Measurements from ENCODE around the gene DESI1.
"Not testable (repeated sequence)": the region's sequence is repeated elsewhere in the genome, so short reads cannot be mapped to it uniquely, and the experiment has no call there.

The DESI1 gene

DNA sequence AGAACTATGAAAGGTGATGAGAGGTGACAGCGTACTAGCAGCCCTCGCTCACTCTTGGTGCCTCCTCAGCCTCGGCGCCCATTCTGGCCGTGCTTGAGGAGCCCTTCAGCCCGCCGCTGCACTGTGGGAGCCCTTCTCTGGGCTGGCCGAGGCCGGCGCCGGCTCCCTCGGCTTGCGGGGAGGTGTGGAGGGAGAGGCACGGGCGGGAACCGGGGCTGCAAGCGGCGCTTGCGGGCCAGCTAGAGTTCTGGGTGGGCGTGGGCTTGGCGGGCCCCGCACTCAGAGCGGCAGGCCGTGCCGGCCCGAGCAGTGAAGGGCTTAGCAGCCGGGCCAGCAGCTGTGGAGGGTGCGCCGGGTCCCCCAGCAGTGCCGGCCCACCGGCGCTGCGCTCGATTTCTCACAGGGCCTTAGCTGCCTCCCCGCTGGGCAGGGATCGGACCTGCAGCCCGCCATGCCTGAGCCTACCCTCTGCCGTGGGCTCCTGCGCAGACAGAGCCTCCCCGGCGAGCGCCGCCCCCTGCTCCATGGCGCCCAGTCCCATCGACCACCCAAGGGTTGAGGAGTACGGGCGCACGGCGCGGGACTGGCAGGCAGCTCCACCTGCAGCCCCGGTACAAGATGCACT is 27.4 kb downstream of the DESI1 start:
- H3K27me3 ChIP-seq (ENCODE audit: control insufficient read depth in 2 of 2, insufficient read depth in 2 of 2, low read length in 2 of 2); H3K9ac ChIP-seq (ENCODE audit: low read depth in 1 of 2, low read length in 2 of 2); H3K36me3 ChIP-seq (ENCODE audit: control insufficient read depth in 2 of 2, insufficient read depth in 2 of 2, low read length in 2 of 2); H3K4me3 ChIP-seq (ENCODE audit: low read length in 2 of 2); H3K9me3 ChIP-seq (ENCODE audit: control insufficient read depth in 2 of 2, low read length in 2 of 2); H3K27ac ChIP-seq (ENCODE audit: low read depth in 2 of 2, low read length in 2 of 2): not testable (repeated sequence)
- H3K4me1 ChIP-seq (ENCODE audit: control insufficient read depth in 2 of 2, insufficient read depth in 2 of 2, low read length in 2 of 2) = peaks cover 10% of the 10 kb centered on the region in 2 donors

DNA sequence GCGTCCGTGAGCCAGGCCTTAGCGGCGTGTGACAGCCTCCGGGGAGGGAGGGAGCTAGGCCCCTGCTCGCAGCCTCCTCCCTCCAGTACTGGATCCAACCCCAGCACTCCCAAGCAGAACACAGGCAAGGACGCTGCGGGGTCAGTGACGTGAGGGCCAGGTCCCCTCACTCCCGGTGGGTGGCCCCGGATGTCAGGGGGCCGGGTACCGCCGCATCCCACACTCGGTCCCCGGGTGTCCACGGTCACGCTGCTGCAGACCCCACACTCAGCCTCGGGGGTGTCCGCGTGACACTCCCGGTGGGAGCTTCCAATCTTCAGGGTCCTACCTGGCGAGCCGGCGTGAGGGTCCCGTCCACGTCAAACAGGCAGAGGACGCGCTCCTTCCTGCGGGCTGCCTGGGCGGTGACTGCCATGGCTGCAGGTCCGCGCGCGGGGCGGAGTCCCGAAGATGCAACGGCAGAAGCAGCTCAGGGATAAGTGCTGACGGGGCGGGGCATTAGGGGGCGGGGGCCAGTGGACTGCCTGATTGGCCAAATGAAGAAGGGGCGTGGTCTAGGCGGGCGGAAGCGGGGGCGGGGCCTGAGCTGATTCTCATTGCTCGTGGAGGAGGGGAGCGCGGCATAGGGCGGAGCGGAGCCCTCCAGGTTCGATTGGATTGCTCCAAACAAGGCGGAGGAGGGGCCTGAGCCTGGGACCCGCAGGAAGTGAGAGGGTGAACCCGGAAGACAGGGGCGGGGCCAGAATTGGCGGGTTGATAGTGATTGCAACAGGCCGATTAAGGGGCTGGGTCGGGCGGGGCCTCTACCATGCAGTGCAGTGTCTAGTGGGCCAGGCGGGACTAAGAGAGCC is 31.2 kb downstream of the DESI1 start, which contains the start of gene PMM1:
Gene PMM1 (minus strand): TSS at position 450 of the 851 bp plus-strand sequence. CDS start 35 bp downstream, at position 415.
- H3K27me3 ChIP-seq (ENCODE audit: control insufficient read depth in 2 of 2, insufficient read depth in 2 of 2, low read length in 2 of 2) = no peaks in the 10 kb centered on the region

DNA sequence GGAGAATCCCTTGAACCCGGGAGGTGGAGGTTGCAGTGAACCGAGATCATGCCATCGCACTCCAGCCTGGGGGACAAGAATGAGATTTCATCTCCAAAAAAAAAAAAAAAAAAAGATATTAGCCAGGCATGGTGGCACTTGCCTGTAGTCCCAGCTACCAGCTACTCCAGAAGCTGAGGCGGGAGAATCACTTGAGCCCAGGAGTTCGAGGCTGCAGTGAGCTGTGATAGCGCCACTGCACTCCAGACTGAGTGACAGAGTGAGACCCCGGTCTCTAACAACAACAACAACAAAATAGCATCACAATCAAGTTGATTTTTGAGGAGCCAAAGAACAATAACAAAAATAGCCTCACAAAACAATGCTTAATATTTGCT is 33.5 kb downstream of the DESI1 start:
- H3K27ac ChIP-seq (ENCODE audit: low read depth in 2 of 2, low read length in 2 of 2) = peak overlapping the region; percentile 73 to 80
- H3K4me3 ChIP-seq (ENCODE audit: low read length in 2 of 2) = peak overlapping the region; percentile 8 to 89

More for the DNA sequence above, 31.2 kb downstream of the DESI1 start, which contains the start of gene PMM1:
- H3K36me3 ChIP-seq (ENCODE audit: control insufficient read depth in 2 of 2, insufficient read depth in 2 of 2, low read length in 2 of 2) = peaks cover 4 to 8% of the 10 kb centered on the region in 2 donors
- H3K4me1 ChIP-seq (ENCODE audit: control insufficient read depth in 2 of 2, insufficient read depth in 2 of 2, low read length in 2 of 2) = peaks cover 6 to 11% of the 10 kb centered on the region in 2 donors
- H3K9ac ChIP-seq (ENCODE audit: low read depth in 1 of 2, low read length in 2 of 2) = peak within 1 kb of the TSS; percentile 94 to 97
- no peaks in the 10 kb centered on the region for H3K9me3 ChIP-seq (ENCODE audit: control insufficient read depth in 2 of 2, low read length in 2 of 2)
- peak within 1 kb of the TSS; percentile 82 to 89 for H3K4me3 ChIP-seq (ENCODE audit: low read length in 2 of 2)
- H3K27ac ChIP-seq (ENCODE audit: low read depth in 2 of 2, low read length in 2 of 2) = peak within 1 kb of the TSS; percentile 73 to 80

DNA sequence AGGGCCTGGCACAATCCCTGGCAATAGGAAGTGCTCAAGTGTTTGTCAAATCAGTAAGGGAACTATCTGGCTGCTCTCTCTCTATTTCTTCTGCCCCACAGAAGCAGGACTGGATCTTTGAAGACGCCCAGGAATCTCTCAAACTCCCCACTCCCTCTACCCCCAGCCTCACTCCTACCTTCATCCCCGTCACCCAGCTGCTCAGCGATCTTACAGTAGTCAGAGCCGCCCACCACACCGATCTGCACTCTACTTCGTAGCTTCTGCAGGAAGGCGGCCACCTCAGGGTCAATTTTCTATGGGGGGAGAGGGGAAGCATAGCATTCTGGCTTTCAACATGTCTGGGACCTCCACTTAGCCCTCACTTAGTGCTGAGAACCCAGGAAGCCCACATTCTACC is 34.9 kb downstream of the DESI1 start:
- H3K27ac ChIP-seq (ENCODE audit: low read depth in 2 of 2, low read length in 2 of 2) = no peak overlapping the region
- H3K4me3 ChIP-seq (ENCODE audit: low read length in 2 of 2) = no peak overlapping the region
- no peaks in the 10 kb centered on the region for H3K9me3 ChIP-seq (ENCODE audit: control insufficient read depth in 2 of 2, low read length in 2 of 2)
- H3K36me3 ChIP-seq (ENCODE audit: control insufficient read depth in 2 of 2, insufficient read depth in 2 of 2, low read length in 2 of 2) = peaks cover 21 to 33% of the 10 kb centered on the region in 2 donors
- no peak overlapping the region for H3K9ac ChIP-seq (ENCODE audit: low read depth in 1 of 2, low read length in 2 of 2)
- H3K4me1 ChIP-seq (ENCODE audit: control insufficient read depth in 2 of 2, insufficient read depth in 2 of 2, low read length in 2 of 2) = peaks cover 6 to 11% of the 10 kb centered on the region in 2 donors
- H3K27me3 ChIP-seq (ENCODE audit: control insufficient read depth in 2 of 2, insufficient read depth in 2 of 2, low read length in 2 of 2) = no peaks in the 10 kb centered on the region

More for the DNA sequence above, 33.5 kb downstream of the DESI1 start:
- no peaks in the 10 kb centered on the region for H3K9me3 ChIP-seq (ENCODE audit: control insufficient read depth in 2 of 2, low read length in 2 of 2)
- peaks cover 6 to 11% of the 10 kb centered on the region in 2 donors for H3K4me1 ChIP-seq (ENCODE audit: control insufficient read depth in 2 of 2, insufficient read depth in 2 of 2, low read length in 2 of 2)
- H3K27me3 ChIP-seq (ENCODE audit: control insufficient read depth in 2 of 2, insufficient read depth in 2 of 2, low read length in 2 of 2) = no peaks in the 10 kb centered on the region
- H3K36me3 ChIP-seq (ENCODE audit: control insufficient read depth in 2 of 2, insufficient read depth in 2 of 2, low read length in 2 of 2) = peaks cover 19 to 28% of the 10 kb centered on the region in 2 donors
- no peak overlapping the region for H3K9ac ChIP-seq (ENCODE audit: low read depth in 1 of 2, low read length in 2 of 2)

DNA sequence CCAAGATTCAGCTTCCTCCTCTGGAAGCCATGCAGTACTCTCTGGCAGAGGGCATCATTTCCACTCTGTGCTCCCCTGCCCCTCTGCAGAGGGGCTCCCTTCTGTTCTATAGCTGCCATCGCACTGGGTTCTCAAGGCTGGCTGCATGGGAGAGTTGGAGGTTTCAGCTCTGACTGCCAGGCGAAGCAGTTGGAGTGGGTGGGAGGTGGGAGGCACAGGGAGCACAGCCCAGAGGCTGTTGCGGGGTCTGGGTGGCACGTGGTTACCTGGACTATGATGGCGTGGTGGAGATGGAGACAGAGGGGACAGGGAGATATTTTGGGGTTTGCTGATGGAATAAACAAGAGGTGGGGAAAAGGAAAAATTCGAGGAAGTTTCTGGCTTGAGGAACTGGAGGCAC is 36.0 kb downstream of the DESI1 start:
- H3K4me1 ChIP-seq (ENCODE audit: control insufficient read depth in 2 of 2, insufficient read depth in 2 of 2, low read length in 2 of 2) = peaks cover 6 to 11% of the 10 kb centered on the region in 2 donors

DNA sequence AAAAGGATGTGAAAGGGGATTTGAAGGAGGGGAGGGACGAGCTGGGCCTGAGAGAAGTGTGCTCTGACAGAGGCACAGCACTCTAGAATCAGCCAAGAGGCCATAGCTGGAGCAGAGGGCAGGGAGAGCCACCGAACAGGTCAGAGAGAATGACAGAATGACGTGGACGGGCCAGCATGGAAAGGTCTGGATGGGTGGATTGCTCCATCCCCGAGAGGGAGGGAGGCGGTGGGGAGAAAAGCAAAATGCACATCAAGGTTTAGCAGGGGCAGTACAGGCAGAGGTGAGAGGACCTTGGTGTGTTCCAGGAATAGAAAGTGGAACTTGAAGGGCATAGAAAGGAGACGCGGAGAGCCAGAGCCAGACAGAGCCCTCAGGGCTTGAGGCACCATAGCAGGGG is 38.1 kb downstream of the DESI1 start:
- H3K27me3 ChIP-seq (ENCODE audit: control insufficient read depth in 2 of 2, insufficient read depth in 2 of 2, low read length in 2 of 2) = no peaks in the 10 kb centered on the region
- no peaks in the 10 kb centered on the region for H3K9me3 ChIP-seq (ENCODE audit: control insufficient read depth in 2 of 2, low read length in 2 of 2)
- H3K27ac ChIP-seq (ENCODE audit: low read depth in 2 of 2, low read length in 2 of 2) = no peak overlapping the region
- H3K4me3 ChIP-seq (ENCODE audit: low read length in 2 of 2) = no peak overlapping the region
- H3K36me3 ChIP-seq (ENCODE audit: control insufficient read depth in 2 of 2, insufficient read depth in 2 of 2, low read length in 2 of 2) = peaks cover 46 to 60% of the 10 kb centered on the region in 2 donors
- H3K4me1 ChIP-seq (ENCODE audit: control insufficient read depth in 2 of 2, insufficient read depth in 2 of 2, low read length in 2 of 2) = peaks cover 0 to 4% of the 10 kb centered on the region in 2 donors
- no peak overlapping the region for H3K9ac ChIP-seq (ENCODE audit: low read depth in 1 of 2, low read length in 2 of 2)

More for the DNA sequence above, 36.0 kb downstream of the DESI1 start:
- no peak overlapping the region for H3K27ac ChIP-seq (ENCODE audit: low read depth in 2 of 2, low read length in 2 of 2)
- H3K9ac ChIP-seq (ENCODE audit: low read depth in 1 of 2, low read length in 2 of 2) = no peak overlapping the region
- H3K27me3 ChIP-seq (ENCODE audit: control insufficient read depth in 2 of 2, insufficient read depth in 2 of 2, low read length in 2 of 2) = no peaks in the 10 kb centered on the region
- H3K9me3 ChIP-seq (ENCODE audit: control insufficient read depth in 2 of 2, low read length in 2 of 2) = no peaks in the 10 kb centered on the region
- H3K36me3 ChIP-seq (ENCODE audit: control insufficient read depth in 2 of 2, insufficient read depth in 2 of 2, low read length in 2 of 2) = peaks cover 28 to 38% of the 10 kb centered on the region in 2 donors
- H3K4me3 ChIP-seq (ENCODE audit: low read length in 2 of 2) = no peak overlapping the region

DNA sequence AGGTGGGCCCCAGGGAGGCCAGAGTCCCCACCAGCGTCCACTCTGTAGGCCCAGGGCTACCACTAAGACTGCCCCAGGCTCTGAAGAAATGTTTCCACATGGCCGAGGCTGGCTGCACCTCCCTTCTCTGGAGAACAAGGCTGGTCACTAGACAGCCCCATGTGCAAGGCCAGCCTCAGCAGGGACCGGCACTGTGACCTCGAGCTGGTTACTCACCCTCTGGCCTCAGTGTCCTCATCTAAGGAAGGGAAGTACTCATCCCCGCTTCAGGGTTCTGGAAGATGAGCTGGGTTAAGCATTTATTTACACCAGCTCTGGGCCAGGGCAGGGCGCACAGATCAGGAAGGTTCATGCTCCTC is 40.9 kb downstream of the DESI1 start:
- H3K9me3 ChIP-seq (ENCODE audit: control insufficient read depth in 2 of 2, low read length in 2 of 2) = no peaks in the 10 kb centered on the region
- no peak overlapping the region for H3K27ac ChIP-seq (ENCODE audit: low read depth in 2 of 2, low read length in 2 of 2)
- H3K4me3 ChIP-seq (ENCODE audit: low read length in 2 of 2) = no peak overlapping the region
- peaks cover 0 to under 1% of the 10 kb centered on the region in 2 donors for H3K4me1 ChIP-seq (ENCODE audit: control insufficient read depth in 2 of 2, insufficient read depth in 2 of 2, low read length in 2 of 2)
- no peak overlapping the region for H3K9ac ChIP-seq (ENCODE audit: low read depth in 1 of 2, low read length in 2 of 2)
- H3K27me3 ChIP-seq (ENCODE audit: control insufficient read depth in 2 of 2, insufficient read depth in 2 of 2, low read length in 2 of 2) = no peaks in the 10 kb centered on the region
- H3K36me3 ChIP-seq (ENCODE audit: control insufficient read depth in 2 of 2, insufficient read depth in 2 of 2, low read length in 2 of 2) = peaks cover 58 to 78% of the 10 kb centered on the region in 2 donors

DNA sequence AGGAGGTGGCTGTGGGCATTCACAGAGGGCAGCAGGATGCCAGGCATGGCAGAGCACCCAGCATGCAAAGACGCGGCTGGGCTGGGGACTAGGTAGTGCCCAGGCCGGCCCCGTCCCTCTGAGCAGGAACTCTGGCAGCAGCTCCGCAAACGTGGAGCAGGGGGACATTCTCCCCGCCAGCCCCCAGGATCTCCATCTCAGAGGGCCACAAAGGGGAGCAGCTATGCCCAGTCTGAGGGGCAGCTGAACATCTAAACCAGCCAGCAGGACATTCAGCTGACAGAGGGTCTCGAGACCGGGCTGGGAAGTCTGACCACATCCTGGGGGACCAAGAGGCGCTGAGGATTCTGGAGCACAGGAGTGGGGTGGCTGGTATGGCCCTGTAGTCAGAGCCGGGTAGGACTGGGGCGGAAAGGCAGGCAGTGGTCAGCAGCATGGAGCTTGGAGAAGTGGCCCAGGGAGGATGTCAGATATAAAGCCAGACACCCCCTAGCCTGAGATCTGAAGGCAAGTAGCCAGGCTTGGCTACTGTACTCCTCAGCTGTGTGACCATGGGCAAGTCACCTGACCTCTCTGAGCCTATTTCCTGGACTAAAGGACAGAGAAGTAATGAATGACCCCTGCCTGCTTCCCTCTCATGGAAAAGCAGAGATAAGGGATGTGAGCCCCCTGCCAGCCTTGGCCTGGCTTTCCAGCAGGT is 41.4 kb downstream of the DESI1 start:
- H3K9me3 ChIP-seq (ENCODE audit: control insufficient read depth in 2 of 2, low read length in 2 of 2) = no peaks in the 10 kb centered on the region
- H3K27ac ChIP-seq (ENCODE audit: low read depth in 2 of 2, low read length in 2 of 2) = no peak overlapping the region
- no peak overlapping the region for H3K9ac ChIP-seq (ENCODE audit: low read depth in 1 of 2, low read length in 2 of 2)
- no peak overlapping the region for H3K4me3 ChIP-seq (ENCODE audit: low read length in 2 of 2)
- H3K4me1 ChIP-seq (ENCODE audit: control insufficient read depth in 2 of 2, insufficient read depth in 2 of 2, low read length in 2 of 2) = peaks cover 0 to 2% of the 10 kb centered on the region in 2 donors
- no peaks in the 10 kb centered on the region for H3K27me3 ChIP-seq (ENCODE audit: control insufficient read depth in 2 of 2, insufficient read depth in 2 of 2, low read length in 2 of 2)
- peaks cover 56 to 73% of the 10 kb centered on the region in 2 donors for H3K36me3 ChIP-seq (ENCODE audit: control insufficient read depth in 2 of 2, insufficient read depth in 2 of 2, low read length in 2 of 2)

DNA sequence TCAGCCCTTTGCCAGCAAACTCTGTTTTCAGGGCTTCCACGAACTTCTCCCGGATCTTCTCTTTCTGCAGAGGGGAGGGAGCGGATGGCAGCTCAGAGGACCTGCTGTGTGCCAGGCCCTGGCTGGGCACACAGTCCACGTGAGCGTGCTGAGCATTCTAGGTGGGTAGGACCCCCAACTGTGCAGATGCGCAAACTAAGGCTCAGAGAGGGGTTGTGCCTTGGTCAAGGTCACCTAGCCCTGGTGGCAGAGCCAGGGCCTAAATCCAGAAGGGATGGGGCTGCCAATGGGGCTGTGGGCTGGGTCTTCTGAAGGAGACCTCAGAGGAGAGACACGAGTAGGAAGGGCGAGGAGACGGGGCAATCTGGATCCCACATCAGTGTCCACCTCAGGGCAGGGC is 42.0 kb downstream of the DESI1 start:
- no peak overlapping the region for H3K27ac ChIP-seq (ENCODE audit: low read depth in 2 of 2, low read length in 2 of 2)
- H3K9me3 ChIP-seq (ENCODE audit: control insufficient read depth in 2 of 2, low read length in 2 of 2) = no peaks in the 10 kb centered on the region

DNA sequence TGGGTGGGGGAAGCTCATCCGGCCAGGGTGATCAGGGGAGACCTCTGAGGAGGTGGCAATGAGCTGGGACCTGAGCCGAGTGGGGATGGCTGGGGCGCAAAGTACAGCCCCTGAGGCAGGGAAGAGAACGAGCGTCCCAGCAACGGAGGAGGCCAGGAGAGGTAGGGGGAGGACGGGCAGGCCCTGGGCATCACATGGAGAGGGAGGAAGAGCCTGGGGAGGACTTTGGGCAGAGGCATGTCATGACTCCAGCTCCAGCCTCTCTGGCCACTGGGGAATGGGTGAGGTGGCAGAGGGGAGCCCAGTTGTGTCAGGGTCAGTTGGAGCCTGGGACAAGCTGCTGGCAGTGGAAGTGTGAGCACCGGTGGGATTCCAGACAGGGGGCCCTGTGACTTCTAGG is 42.7 kb downstream of the DESI1 start:
- Histone ChIP-seq H3K4me3 (ENCODE audit: low read length in 2 of 2) (no peak overlapping the region), H3K36me3 (ENCODE audit: control insufficient read depth in 2 of 2, insufficient read depth in 2 of 2, low read length in 2 of 2) (peaks cover 49 to 62% of the 10 kb centered on the region in 2 donors), H3K4me1 (ENCODE audit: control insufficient read depth in 2 of 2, insufficient read depth in 2 of 2, low read length in 2 of 2) (peaks cover 0 to 2% of the 10 kb centered on the region in 2 donors), H3K27me3 (ENCODE audit: control insufficient read depth in 2 of 2, insufficient read depth in 2 of 2, low read length in 2 of 2) (no peaks in the 10 kb centered on the region), H3K9ac (ENCODE audit: low read depth in 1 of 2, low read length in 2 of 2) (no peak overlapping the region), H3K9me3 (ENCODE audit: control insufficient read depth in 2 of 2, low read length in 2 of 2) (no peaks in the 10 kb centered on the region), H3K27ac (ENCODE audit: low read depth in 2 of 2, low read length in 2 of 2) (no peak overlapping the region)

More for the DNA sequence above, 42.0 kb downstream of the DESI1 start:
- no peak overlapping the region for H3K4me3 ChIP-seq (ENCODE audit: low read length in 2 of 2)
- peaks cover 55 to 67% of the 10 kb centered on the region in 2 donors for H3K36me3 ChIP-seq (ENCODE audit: control insufficient read depth in 2 of 2, insufficient read depth in 2 of 2, low read length in 2 of 2)
- H3K4me1 ChIP-seq (ENCODE audit: control insufficient read depth in 2 of 2, insufficient read depth in 2 of 2, low read length in 2 of 2) = peaks cover 0 to 2% of the 10 kb centered on the region in 2 donors
- H3K27me3 ChIP-seq (ENCODE audit: control insufficient read depth in 2 of 2, insufficient read depth in 2 of 2, low read length in 2 of 2) = no peaks in the 10 kb centered on the region
- H3K9ac ChIP-seq (ENCODE audit: low read depth in 1 of 2, low read length in 2 of 2) = no peak overlapping the region

Data from mucosa of rectum (tissue), 2 donors.